Measurements from ENCODE around the gene MSL2.

Gene MSL2

DNA sequence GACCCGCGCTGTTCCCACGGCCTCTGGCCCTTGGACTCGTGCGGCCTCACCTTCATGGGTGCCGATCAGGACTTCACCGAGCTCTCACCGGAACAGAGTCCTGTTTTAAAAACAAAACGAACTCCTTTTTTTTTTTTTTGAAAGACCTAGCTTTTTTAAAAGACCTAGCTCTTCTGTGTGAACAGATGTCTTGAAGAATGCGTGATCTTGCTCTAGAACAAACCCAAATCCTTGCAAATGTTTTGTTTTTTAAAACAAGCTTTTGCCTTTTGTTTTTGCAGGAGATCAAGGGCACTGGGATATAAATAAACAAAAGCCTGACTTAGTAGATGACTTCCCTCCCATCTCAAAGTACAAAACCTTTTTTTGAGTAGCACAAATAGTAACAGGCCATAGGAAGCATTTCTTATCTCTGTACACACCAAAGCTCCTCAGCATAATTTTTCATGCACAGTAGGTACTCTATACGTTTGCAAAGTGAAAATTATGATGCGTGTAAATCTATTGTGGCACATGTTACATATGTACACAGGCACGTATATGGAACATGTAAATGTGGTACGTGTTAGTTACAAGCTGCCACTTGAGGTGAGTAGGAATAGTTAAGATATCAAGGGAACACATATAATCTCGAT lies 1.1 kb upstream of the MSL2 start:
- TF ChIP-seq, protein P1, sequence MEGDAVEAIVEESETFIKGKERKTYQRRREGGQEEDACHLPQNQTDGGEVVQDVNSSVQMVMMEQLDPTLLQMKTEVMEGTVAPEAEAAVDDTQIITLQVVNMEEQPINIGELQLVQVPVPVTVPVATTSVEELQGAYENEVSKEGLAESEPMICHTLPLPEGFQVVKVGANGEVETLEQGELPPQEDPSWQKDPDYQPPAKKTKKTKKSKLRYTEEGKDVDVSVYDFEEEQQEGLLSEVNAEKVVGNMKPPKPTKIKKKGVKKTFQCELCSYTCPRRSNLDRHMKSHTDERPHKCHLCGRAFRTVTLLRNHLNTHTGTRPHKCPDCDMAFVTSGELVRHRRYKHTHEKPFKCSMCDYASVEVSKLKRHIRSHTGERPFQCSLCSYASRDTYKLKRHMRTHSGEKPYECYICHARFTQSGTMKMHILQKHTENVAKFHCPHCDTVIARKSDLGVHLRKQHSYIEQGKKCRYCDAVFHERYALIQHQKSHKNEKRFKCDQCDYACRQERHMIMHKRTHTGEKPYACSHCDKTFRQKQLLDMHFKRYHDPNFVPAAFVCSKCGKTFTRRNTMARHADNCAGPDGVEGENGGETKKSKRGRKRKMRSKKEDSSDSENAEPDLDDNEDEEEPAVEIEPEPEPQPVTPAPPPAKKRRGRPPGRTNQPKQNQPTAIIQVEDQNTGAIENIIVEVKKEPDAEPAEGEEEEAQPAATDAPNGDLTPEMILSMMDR (IDR thresholded peaks at IDR 0.05; ENCODE audit: low read depth, low read length) = no peak
- TF ChIP-seq EZH2phosphoT487 (IDR thresholded peaks at IDR 0.05; ENCODE audit: low read depth) = no peak
- peaks cover 17% of the 10 kb centered on the region for H3K4me1 ChIP-seq (ENCODE audit: low read length)

DNA sequence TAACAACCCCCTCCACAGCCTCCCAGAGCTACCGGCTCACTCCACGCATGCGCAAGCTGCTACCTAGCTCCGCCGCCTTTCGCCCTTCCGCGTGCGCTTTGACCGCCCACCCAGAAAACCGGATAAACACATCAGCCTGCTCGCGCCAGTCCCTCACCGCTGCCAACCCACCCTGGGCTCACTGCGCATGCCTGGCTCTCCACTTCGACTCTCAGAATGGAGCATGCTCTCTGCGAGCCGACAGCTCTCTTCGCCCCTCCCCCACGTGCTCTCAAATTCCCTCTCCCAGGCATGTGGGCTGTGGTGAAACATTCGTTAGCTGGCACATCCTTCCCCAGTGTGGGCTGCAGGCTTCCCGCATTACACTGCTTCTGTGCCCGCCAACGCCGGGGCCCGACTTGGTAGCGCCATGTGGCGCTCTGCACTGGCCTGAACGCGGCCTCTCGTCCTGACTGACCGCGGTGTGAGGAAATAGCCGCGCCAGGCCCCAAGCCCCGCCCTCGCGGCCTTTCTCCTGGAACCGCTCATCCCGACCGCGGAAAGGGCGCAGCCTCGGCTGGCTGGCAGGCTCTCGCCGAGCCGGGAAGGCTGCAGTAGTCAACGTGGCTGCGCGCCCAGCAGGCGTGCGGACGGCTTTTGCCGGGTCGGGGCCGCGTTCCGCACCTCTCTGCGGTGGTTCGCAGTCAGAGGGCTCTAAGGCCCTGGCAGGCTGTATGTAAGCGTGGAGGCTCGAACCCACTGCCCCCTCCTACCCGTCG lies 445 bp upstream of the MSL2 start:
- peak overlapping the region; percentile 91 for H2AFZ ChIP-seq (ENCODE audit: low read depth, low read length)
- peak overlapping the region; percentile 97 for H3K4me2 ChIP-seq (ENCODE audit: low read length)
- peaks cover 36% of the 10 kb centered on the region for H4K20me1 ChIP-seq (ENCODE audit: insufficient read depth, low read length)
- H3K79me2 ChIP-seq (ENCODE audit: low read length) = peaks cover 51% of the 10 kb centered on the region
- TF ChIP-seq EZH2phosphoT487 (IDR thresholded peaks at IDR 0.05; ENCODE audit: low read depth) = no peak
- TF ChIP-seq, protein P1 (IDR thresholded peaks at IDR 0.05; ENCODE audit: low read depth, low read length) = no peak
- peak overlapping the region; percentile 95 for H3K27ac ChIP-seq (ENCODE audit: low read length)
- H3K9me3 ChIP-seq (ENCODE audit: insufficient read depth, low read length) = no peaks in the 10 kb centered on the region
- H3K4me3 ChIP-seq (ENCODE audit: low read length) = peak overlapping the region; percentile 92
- H3K36me3 ChIP-seq (replicated peaks; ENCODE audit: low read depth, low read length) = peaks cover 21% of the 10 kb centered on the region
- H3K9ac ChIP-seq (ENCODE audit: low read length) = peak overlapping the region; percentile 89
- peaks cover 24% of the 10 kb centered on the region for H3K4me1 ChIP-seq (ENCODE audit: low read length)
- H3K27me3 ChIP-seq (ENCODE audit: low read depth, low read length) = no peaks in the 10 kb centered on the region

More for the DNA sequence above, 1.1 kb upstream of the MSL2 start:
- Histone ChIP-seq H3K27me3 (ENCODE audit: low read depth, low read length) (no peaks in the 10 kb centered on the region), H4K20me1 (ENCODE audit: insufficient read depth, low read length) (peaks cover 29% of the 10 kb centered on the region), H2AFZ (ENCODE audit: low read depth, low read length) (peak overlapping the region; percentile 91), H3K36me3 (replicated peaks; ENCODE audit: low read depth, low read length) (peaks cover 17% of the 10 kb centered on the region), H3K9me3 (ENCODE audit: insufficient read depth, low read length) (no peaks in the 10 kb centered on the region), H3K27ac (ENCODE audit: low read length) (peak overlapping the region; percentile 95), H3K4me3 (ENCODE audit: low read length) (peak overlapping the region; percentile 92), H3K4me2 (ENCODE audit: low read length) (peak overlapping the region; percentile 97), H3K79me2 (ENCODE audit: low read length) (peaks cover 44% of the 10 kb centered on the region), H3K9ac (ENCODE audit: low read length) (peak overlapping the region; percentile 89)

GRCh38 chr3:136195258-136196063 lies 674 bp downstream of the MSL2 start:
- H3K9ac ChIP-seq (ENCODE audit: low read length) = peak overlapping the region; percentile 87
- no peaks in the 10 kb centered on the region for H3K9me3 ChIP-seq (ENCODE audit: insufficient read depth, low read length)
- H3K27ac ChIP-seq (ENCODE audit: low read length) = peak overlapping the region; percentile 95
- peaks cover 63% of the 10 kb centered on the region for H3K79me2 ChIP-seq (ENCODE audit: low read length)
- H4K20me1 ChIP-seq (ENCODE audit: insufficient read depth, low read length) = peaks cover 47% of the 10 kb centered on the region
- peaks cover 29% of the 10 kb centered on the region for H3K36me3 ChIP-seq (replicated peaks; ENCODE audit: low read depth, low read length)
- no peak for TF ChIP-seq EZH2phosphoT487 (IDR thresholded peaks at IDR 0.05; ENCODE audit: low read depth)
- TF ChIP-seq, protein P1 (IDR thresholded peaks at IDR 0.05; ENCODE audit: low read depth, low read length) = no peak
- no peaks in the 10 kb centered on the region for H3K27me3 ChIP-seq (ENCODE audit: low read depth, low read length)
- H3K4me2 ChIP-seq (ENCODE audit: low read length) = peak overlapping the region; percentile 91
- H3K4me3 ChIP-seq (ENCODE audit: low read length) = peak overlapping the region; percentile 92
- peak overlapping the region; percentile 23; the same call in 1 of the 2 replicates for H2AFZ ChIP-seq (ENCODE audit: low read depth, low read length)
- peaks cover 28% of the 10 kb centered on the region for H3K4me1 ChIP-seq (ENCODE audit: low read length)
